ENCODE measurements around the gene RNF150. TPM values are rescaled to one million over a fixed set of nuclear protein-coding genes. Genes with fewer than 3 reads are reported as not detected.

RNF150 gene
- polyA plus RNA-seq, 2 of the 4 experiments (the other 2 are of a cell fraction), result 0.21 to 0.34 TPM

- FAIRE-seq (peak; percentile 92), ATAC-seq (peak; percentile 74 to 87; a peak in 5 of 6 replicates), DNase-seq (ENCODE audit: low read depth in 1 of 2, low spot score in 1 of 2) (peak; percentile 34 to 80)
- Histone ChIP-seq H3K27ac (no peak overlapping the region), H3K4me1 (0 out of 3 replicates have a peak, but pooled peaks cover 4% of the 10 kb centered on the region), H3K4me2 (no peak overlapping the region), H3K4me3 (no peak overlapping the region), H3K9me3 (no peaks in the 10 kb centered on the region)
- ChIA-PET CTCF (interaction anchor here (0.7 to 5.6 kb wide), 7 partner anchors 13 to 282 kb away, joined by 3 to 47 read pairs (median 3); partner anchors contain the start of gene RNF150), POLR2A (no interaction called here)
- TF ChIP-seq CBX8 (IDR thresholded peaks at IDR 0.05) (no peak), CTCF (IDR thresholded peaks at IDR 0.05) (peak; percentile 75), ATOH8 (CRISPR knock-in tag; IDR thresholded peaks at IDR 0.05; ENCODE audit: low read depth) (no peak), HOXB5 (CRISPR knock-in tag; IDR thresholded peaks at IDR 0.05) (no peak), MAX (IDR thresholded peaks at IDR 0.05) (no peak), EP300 (IDR thresholded peaks at IDR 0.05) (no peak), SMC3 (IDR thresholded peaks at IDR 0.05) (peak; percentile 85), PHF8 (IDR thresholded peaks at IDR 0.05; ENCODE audit: borderline replicate concordance, low read depth) (no peak), RAD21 (conservative IDR thresholded peaks at IDR 0.05 in 1 of 2, IDR thresholded peaks at IDR 0.05 in 1 of 2) (peak; percentile 84 to 90), NPAS2 (CRISPR knock-in tag; IDR thresholded peaks at IDR 0.05; ENCODE audit: borderline replicate concordance) (no peak), ZC3H11A (IDR thresholded peaks at IDR 0.05) (no peak)
- WGBS (ENCODE audit: missing lambda C conversion rate), result 20% methylated on average over 7 of the region's 7 CpGs
These were observed 271.7 kb downstream of the RNF150 start for GRCh38 chr4:140861359-140862176.

- H3K27ac ChIP-seq, result no peak overlapping the region
- FAIRE-seq (no peak), DNase-seq (ENCODE audit: low read depth in 1 of 2, low spot score in 1 of 2) (no peak), ATAC-seq (no peak)
- ChIA-PET POLR2A (no interaction called here), CTCF (interaction anchor here (0.6 to 5.6 kb wide), 6 partner anchors 10 to 326 kb away, joined by 3 to 47 read pairs (median 4); partner anchors contain the start of gene RNF150)
- WGBS (ENCODE audit: missing lambda C conversion rate), result 42% methylated on average over 3 of the region's 3 CpGs
- 0 out of 3 replicates have a peak, but pooled peaks cover 5% of the 10 kb centered on the region for H3K4me1 ChIP-seq
- H3K4me3 ChIP-seq, result no peak overlapping the region
- H3K9me3 ChIP-seq, result no peaks in the 10 kb centered on the region
- H3K4me2 ChIP-seq, result no peak overlapping the region
- no peak for TF ChIP-seq HOXB13 (CRISPR knock-in tag; IDR thresholded peaks at IDR 0.05; ENCODE audit: low read depth)
- TF ChIP-seq JUNB (IDR thresholded peaks at IDR 0.05), result no peak
- TF ChIP-seq ATOH8 (CRISPR knock-in tag; IDR thresholded peaks at IDR 0.05; ENCODE audit: low read depth), result no peak
- no peak for TF ChIP-seq TFCP2L1 (CRISPR knock-in tag; IDR thresholded peaks at IDR 0.05)
- no peak for TF ChIP-seq FOXS1 (CRISPR knock-in tag; IDR thresholded peaks at IDR 0.05)
- TF ChIP-seq JUN (IDR thresholded peaks at IDR 0.05), result no peak
- TF ChIP-seq CTCF (IDR thresholded peaks at IDR 0.05), result no peak
- TF ChIP-seq RCOR1 (IDR thresholded peaks at IDR 0.05; ENCODE audit: low read depth, low read length), result no peak
- no peak for TF ChIP-seq CEBPB (IDR thresholded peaks at IDR 0.05)
- TF ChIP-seq HEYL (CRISPR knock-in tag; IDR thresholded peaks at IDR 0.05), result no peak
- no peak for TF ChIP-seq E2F6 (IDR thresholded peaks at IDR 0.05; ENCODE audit: borderline replicate concordance, low read depth)
- no peak for TF ChIP-seq HOXA7 (CRISPR knock-in tag; IDR thresholded peaks at IDR 0.05)
- no peak for TF ChIP-seq TP53 (CRISPR knock-in tag; IDR thresholded peaks at IDR 0.05)
- TF ChIP-seq REST (IDR thresholded peaks at IDR 0.05), result no peak
- TF ChIP-seq GATA3 (IDR thresholded peaks at IDR 0.05; ENCODE audit: borderline replicate concordance), result no peak
These were observed 274.4 kb downstream of the RNF150 start for GRCh38 chr4:140858897-140859296.

Measured in A549 (cell line).